Astrocyte of the cerebellum (primary cell): ENCODE results near the gene SHISA7.
"Not testable (repeated sequence)": the region's sequence is repeated elsewhere in the genome, so short reads cannot be mapped to it uniquely, and the experiment has no call there.

ENCODE experiments used
- DNase-seq: peaks from one replicate; pipeline ENCODE4 v3.0.0-alpha.2; 2011; ENCODE audit warnings: low read depth
- H3K4me3 ChIP-seq: 2 replicates; pipeline ENCODE4 v1.5.1; 2011; ENCODE audit warnings: mild to moderate bottlenecking, low read depth, low read length, moderate library complexity
- CTCF ChIP-seq: IDR thresholded peaks from 2 replicates; pipeline ENCODE4 v1.5.1; 2012; ENCODE audit warnings: low read length, low read depth, moderate library complexity, mild to moderate bottlenecking; ENCODE audit errors: missing control alignments
- in situ Hi-C: cut with HindIII; loops from 2 replicates; pipeline ENCODE4 v1.10.0; 2017; ENCODE audit warnings: low sequenced_read_pairs

The SHISA7 gene

GRCh38 chr19:55451965-55452748 is 9.1 kb upstream of the SHISA7 start:
- in situ Hi-C loops, result no loop called here
- no peak overlapping the region for H3K4me3 ChIP-seq
- DNase-seq, result no peak
- TF ChIP-seq CTCF, result no peak

GRCh38 chr19:55451163-55451964 is 8.3 kb upstream of the SHISA7 start:
- in situ Hi-C loops, result no loop called here
- DNase-seq, result no peak
- H3K4me3 ChIP-seq, result no peak overlapping the region
- no peak for TF ChIP-seq CTCF

- in situ Hi-C loops, result no loop called here
- no peak overlapping the region for H3K4me3 ChIP-seq
- DNase-seq, result no peak
- TF ChIP-seq CTCF, result no peak
These were observed 6.4 kb upstream of the SHISA7 start for GRCh38 chr19:55449469-55449868.

GRCh38 chr19:55448175-55448490 is 5.0 kb upstream of the SHISA7 start:
- DNase-seq, in situ Hi-C loops, H3K4me3 ChIP-seq: not testable (repeated sequence)

GRCh38 chr19:55447421-55448174 is 4.5 kb upstream of the SHISA7 start:
- in situ Hi-C loops, result no loop called here
- TF ChIP-seq CTCF, result no peak

GRCh38 chr19:55446060-55446459 is 3.0 kb upstream of the SHISA7 start:
- H3K4me3 ChIP-seq, result no peak overlapping the region
- no peak for DNase-seq
- in situ Hi-C loops, result no loop called here
- TF ChIP-seq CTCF, result no peak

More at GRCh38 chr19:55447421-55448174, 4.5 kb upstream of the SHISA7 start:
- no peak for DNase-seq
- no peak overlapping the region for H3K4me3 ChIP-seq
